ENCODE measurements around the gene BAZ2B. TPM values are rescaled to one million over a fixed set of nuclear protein-coding genes. Genes with fewer than 3 reads are reported as not detected.

The BAZ2B gene
- total and polyA plus RNA-seq, 9 of the 15 experiments (the other 6 are each of a cell fraction or from before 2014, with no cell fraction given), result 7.5 to 38.6 (median 19.8) TPM

DNA sequence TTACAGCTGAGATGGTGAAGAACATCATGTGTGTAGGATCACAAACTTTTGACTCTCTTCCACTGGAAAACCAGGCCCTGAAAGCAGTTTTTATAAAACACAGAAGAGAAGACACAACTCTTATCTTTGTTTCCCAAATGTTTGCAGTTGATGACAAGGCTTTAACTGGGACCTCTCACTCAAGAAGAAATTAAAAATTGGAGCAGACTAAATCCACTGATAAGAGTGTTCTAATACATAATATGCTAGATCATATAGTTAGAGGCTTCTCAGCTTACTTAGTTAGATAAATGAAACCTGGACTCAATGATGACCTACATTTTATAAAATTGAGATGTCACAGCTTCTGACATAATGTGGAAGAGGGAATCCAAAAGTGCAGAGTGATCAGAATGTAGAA is 171.6 kb downstream of the BAZ2B start (continued):
- TF ChIP-seq, protein P1, sequence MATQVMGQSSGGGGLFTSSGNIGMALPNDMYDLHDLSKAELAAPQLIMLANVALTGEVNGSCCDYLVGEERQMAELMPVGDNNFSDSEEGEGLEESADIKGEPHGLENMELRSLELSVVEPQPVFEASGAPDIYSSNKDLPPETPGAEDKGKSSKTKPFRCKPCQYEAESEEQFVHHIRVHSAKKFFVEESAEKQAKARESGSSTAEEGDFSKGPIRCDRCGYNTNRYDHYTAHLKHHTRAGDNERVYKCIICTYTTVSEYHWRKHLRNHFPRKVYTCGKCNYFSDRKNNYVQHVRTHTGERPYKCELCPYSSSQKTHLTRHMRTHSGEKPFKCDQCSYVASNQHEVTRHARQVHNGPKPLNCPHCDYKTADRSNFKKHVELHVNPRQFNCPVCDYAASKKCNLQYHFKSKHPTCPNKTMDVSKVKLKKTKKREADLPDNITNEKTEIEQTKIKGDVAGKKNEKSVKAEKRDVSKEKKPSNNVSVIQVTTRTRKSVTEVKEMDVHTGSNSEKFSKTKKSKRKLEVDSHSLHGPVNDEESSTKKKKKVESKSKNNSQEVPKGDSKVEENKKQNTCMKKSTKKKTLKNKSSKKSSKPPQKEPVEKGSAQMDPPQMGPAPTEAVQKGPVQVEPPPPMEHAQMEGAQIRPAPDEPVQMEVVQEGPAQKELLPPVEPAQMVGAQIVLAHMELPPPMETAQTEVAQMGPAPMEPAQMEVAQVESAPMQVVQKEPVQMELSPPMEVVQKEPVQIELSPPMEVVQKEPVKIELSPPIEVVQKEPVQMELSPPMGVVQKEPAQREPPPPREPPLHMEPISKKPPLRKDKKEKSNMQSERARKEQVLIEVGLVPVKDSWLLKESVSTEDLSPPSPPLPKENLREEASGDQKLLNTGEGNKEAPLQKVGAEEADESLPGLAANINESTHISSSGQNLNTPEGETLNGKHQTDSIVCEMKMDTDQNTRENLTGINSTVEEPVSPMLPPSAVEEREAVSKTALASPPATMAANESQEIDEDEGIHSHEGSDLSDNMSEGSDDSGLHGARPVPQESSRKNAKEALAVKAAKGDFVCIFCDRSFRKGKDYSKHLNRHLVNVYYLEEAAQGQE (IDR thresholded peaks at IDR 0.05; ENCODE audit: borderline replicate concordance), result no peak
- TF ChIP-seq, protein P1 (CRISPR knock-in tag; IDR thresholded peaks at IDR 0.05; ENCODE audit: low read depth), result no peak
- no peak for TF ChIP-seq ZNF12 (CRISPR knock-in tag; IDR thresholded peaks at IDR 0.05)
- peak; percentile 69 for TF ChIP-seq TAL1 (IDR thresholded peaks at IDR 0.05)
- peak; percentile 38; the same call in 1 of the 2 replicates for TF ChIP-seq DPF2 (IDR thresholded peaks at IDR 0.05)
- 0 out of 2 replicates have a peak, but pooled peaks have one; percentile 31 for TF ChIP-seq MTA2 (IDR thresholded peaks at IDR 0.05; ENCODE audit: low read depth)
- TF ChIP-seq MEIS2 (IDR thresholded peaks at IDR 0.05; ENCODE audit: partially characterized antibody), result peak; percentile 26
- TF ChIP-seq MAFG (tag; conservative IDR thresholded peaks at IDR 0.05), result 0 out of 2 replicates have a peak, but pooled peaks have one; percentile 12
- TF ChIP-seq GABPA (tag; conservative IDR thresholded peaks at IDR 0.05; ENCODE audit: low read depth), result no peak
- no peak for TF ChIP-seq ZNF217 (CRISPR knock-in tag; IDR thresholded peaks at IDR 0.05)
- TF ChIP-seq CBFA2T3 (IDR thresholded peaks at IDR 0.05), result peak; percentile 72

All from K562 (cell line).